A549 treated with GW870086 at 1 μM for 4 hours (cell line): ENCODE measurements around the gene MNS1. TPM values are rescaled to one million over a fixed set of nuclear protein-coding genes. Genes with fewer than 3 reads are reported as not detected.

Experiments
- total RNA-seq: library from RNA; stranded (reverse); fragments of 200-300 nt; extraction: Qiagen RNA extraction; gene quantifications from 5 replicates; pipeline ENCODE4 v1.2.3, GENCODE V29; 2022; ENCODE audit warnings: low read depth

The MNS1 gene
- total RNA-seq, result 2.1 to 3.1 TPM (median 3.0 TPM) in 5 replicates

GRCh38 chr15:56464893-56465520 lies at the start of gene MNS1:
Gene MNS1 (minus strand): TSS chr15:56465137. CDS start chr15:56464972, 165 bp downstream.

Other genes with a start within 250 kb of the MNS1 start
- gene RFX7, start 221.3 kb downstream of the MNS1 start, total RNA-seq, result 8.1 to 14.8 TPM (median 13.3 TPM) in 5 replicates
- 4.1 to 5.6 TPM (median 4.7 TPM) in 5 replicates for gene TEX9, start 99.7 kb downstream of the MNS1 start, total RNA-seq